Measurements from ENCODE around the gene CCDC17. TPM values are rescaled to one million over a fixed set of nuclear protein-coding genes. Genes with fewer than 3 reads are reported as not detected.

The CCDC17 gene
- total and polyA plus RNA-seq, 4 experiments from 2014 or later, result 0.25 to 8.3 (median 7.6) TPM; not detected in 1

DNA sequence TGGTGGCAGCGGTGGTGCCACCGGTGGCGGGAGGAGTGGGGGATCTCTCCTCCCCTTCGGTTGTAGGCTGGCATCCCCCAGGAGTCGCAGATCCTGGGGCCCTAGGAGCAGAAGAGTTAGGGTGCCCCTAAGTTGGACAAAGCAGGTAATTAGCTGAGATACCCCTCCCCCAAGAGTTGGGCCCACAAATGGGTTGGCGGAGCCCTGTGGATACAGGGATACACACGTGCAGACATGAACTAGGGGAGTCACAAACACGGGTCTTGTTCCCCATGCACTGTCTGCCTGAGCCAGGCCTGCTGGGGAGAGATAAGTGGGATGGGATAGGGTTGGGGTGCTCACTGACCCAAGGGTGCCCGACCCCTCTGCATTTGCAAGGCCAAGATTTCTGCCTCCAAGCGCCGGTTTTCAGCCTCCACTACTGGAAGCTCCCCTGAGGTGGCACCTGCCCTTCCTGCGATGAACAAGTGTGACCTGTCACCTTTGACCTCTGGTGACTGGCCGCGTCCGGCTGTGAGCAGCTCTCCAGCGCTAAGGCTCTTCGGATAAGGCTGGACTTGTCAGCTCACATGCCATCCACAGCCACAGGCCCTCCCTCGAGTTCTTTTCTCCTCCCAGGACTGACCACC is 1.8 kb downstream of the CCDC17 start:
- Mint-ChIP-seq H3K9me3 (peaks cover 0 to under 1% (median 0%) of the 10 kb centered on the region in 8 donors), H3K4me1 (peaks cover 0 to 7% (median 2%) of the 10 kb centered on the region in 4 donors), H3K36me3 (peaks cover 24 to 53% of the 10 kb centered on the region in 2 donors), H3K27ac (peak overlapping the region in 1 of 7 donors; percentile 81), H3K27me3 (no peaks in the 10 kb centered on the region), H3K4me3 (no peak overlapping the region)
- peaks cover 18% of the 10 kb centered on the region for H3K36me3 ChIP-seq (ENCODE audit: insufficient read depth, low read length)
- H3K27ac ChIP-seq (ENCODE audit: low read depth, low read length), result no peak overlapping the region
- no peaks in the 10 kb centered on the region for H3K4me1 ChIP-seq (ENCODE audit: insufficient read depth, low read length)
- intact Hi-C loops (cut with micrococcal nuclease), result no loop called here
- no peak overlapping the region for H3K4me3 ChIP-seq (ENCODE audit: low read length in 2 of 2)
- no peaks in the 10 kb centered on the region for H3K27me3 ChIP-seq (ENCODE audit: insufficient read depth, low read length)
- CTCF ChIA-PET (ENCODE audit: partially characterized antibody), result interaction anchor here (1.5 kb wide), 1 partner anchor 10 kb away, joined by 3 read pairs; no protein-coding TSS in a partner anchor
- POLR2A ChIA-PET (ENCODE audit: partially characterized antibody), result no interaction called here
- no peak for DNase-seq
- H3K9me3 ChIP-seq (ENCODE audit: control insufficient read depth in 1 of 2, low read length in 2 of 2), result no peaks in the 10 kb centered on the region

DNA sequence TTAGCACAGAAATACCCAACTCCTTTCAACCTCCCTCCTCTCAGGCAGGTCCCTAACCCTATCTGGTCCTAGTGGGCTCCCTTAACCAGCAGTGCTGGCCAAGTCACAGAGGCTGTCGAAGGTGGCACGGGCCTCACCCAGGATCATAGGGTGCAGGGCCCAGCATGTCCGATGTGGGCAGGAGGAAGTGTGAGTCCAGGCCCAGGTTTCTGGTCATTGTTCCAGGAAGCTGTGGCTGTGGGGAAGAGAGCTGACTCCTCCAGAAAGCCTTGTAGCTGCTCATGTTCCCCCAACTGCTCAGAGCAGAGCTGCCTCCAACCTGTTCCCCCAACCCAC is 2.4 kb downstream of the CCDC17 start:
- H3K4me3 Mint-ChIP-seq, result no peak overlapping the region
- intact Hi-C loops (cut with micrococcal nuclease), result no loop called here
- Histone ChIP-seq H3K27ac (ENCODE audit: low read depth, low read length) (no peak overlapping the region), H3K36me3 (ENCODE audit: insufficient read depth, low read length) (peaks cover 22% of the 10 kb centered on the region), H3K27me3 (ENCODE audit: insufficient read depth, low read length) (no peaks in the 10 kb centered on the region), H3K4me3 (ENCODE audit: low read length in 2 of 2) (no peak overlapping the region), H3K4me1 (ENCODE audit: insufficient read depth, low read length) (no peaks in the 10 kb centered on the region), H3K9me3 (ENCODE audit: control insufficient read depth in 1 of 2, low read length in 2 of 2) (no peaks in the 10 kb centered on the region)
- no peaks in the 10 kb centered on the region for H3K27me3 Mint-ChIP-seq
- peak overlapping the region in 3 of 7 donors; percentile 12 to 81 (median 27) for H3K27ac Mint-ChIP-seq
- no peaks in the 10 kb centered on the region for H3K9me3 Mint-ChIP-seq
- ChIA-PET CTCF (ENCODE audit: partially characterized antibody) (interaction anchor here (1.5 kb wide), 1 partner anchor 10 kb away, joined by 3 read pairs; no protein-coding TSS in a partner anchor), POLR2A (ENCODE audit: partially characterized antibody) (no interaction called here)
- peaks cover 0 to 7% (median 2%) of the 10 kb centered on the region in 4 donors for H3K4me1 Mint-ChIP-seq
- peaks cover 27 to 56% of the 10 kb centered on the region in 2 donors for H3K36me3 Mint-ChIP-seq
- DNase-seq, result no peak

DNA sequence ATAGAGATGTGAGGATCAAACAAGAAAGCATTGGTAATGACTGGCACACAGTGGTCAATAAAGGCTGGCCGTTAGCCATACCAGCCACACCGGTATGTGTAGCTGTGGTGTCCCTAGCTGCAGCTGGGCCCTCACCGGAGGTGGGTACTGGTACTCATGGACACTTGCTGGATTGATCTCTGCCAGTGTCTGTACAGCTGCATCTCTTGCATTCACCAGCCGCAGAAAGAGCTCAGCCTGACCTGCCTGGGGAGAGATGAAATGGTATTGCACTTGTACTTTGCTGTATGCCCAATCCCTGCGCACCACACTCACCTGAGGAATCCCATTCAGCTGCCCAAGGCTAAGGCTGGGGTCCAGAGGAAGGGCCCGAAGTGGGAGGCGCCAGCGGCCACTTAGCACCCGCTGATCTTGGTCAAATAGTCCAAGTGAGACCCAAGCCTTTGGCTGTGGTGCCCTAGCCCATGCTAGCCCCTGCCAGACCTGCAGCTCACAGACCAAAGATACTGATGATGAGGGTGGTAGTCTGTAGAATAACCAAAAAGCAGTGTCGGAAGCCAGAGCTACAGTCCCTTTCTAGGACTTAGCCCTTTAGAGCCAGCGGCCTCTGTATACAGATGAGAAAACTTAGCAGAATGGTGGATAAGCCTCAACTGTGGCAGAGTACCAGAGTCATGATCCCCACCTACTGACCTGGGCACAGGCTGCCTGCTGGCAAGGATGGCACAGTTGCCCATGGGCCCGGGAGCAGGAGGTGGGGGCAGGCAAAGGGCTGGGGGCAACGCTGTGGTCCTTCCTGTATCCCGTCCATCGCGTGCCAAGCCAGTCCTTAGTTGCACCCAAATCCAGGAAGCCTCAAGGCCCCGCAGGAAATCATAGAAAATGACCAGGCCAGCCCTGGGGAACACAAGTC is 3.0 kb downstream of the CCDC17 start:
- Mint-ChIP-seq H3K4me3 (no peak overlapping the region), H3K27ac (peak overlapping the region; percentile 21 to 81 (median 70)), H3K36me3 (peaks cover 33 to 61% of the 10 kb centered on the region in 2 donors), H3K27me3 (no peaks in the 10 kb centered on the region), H3K4me1 (peaks cover 0 to 7% (median 2%) of the 10 kb centered on the region in 4 donors), H3K9me3 (no peaks in the 10 kb centered on the region)
- Histone ChIP-seq H3K9me3 (ENCODE audit: control insufficient read depth in 1 of 2, low read length in 2 of 2) (no peaks in the 10 kb centered on the region), H3K36me3 (ENCODE audit: insufficient read depth, low read length) (peaks cover 28% of the 10 kb centered on the region), H3K4me1 (ENCODE audit: insufficient read depth, low read length) (no peaks in the 10 kb centered on the region), H3K27ac (ENCODE audit: low read depth, low read length) (no peak overlapping the region), H3K27me3 (ENCODE audit: insufficient read depth, low read length) (no peaks in the 10 kb centered on the region), H3K4me3 (ENCODE audit: low read length in 2 of 2) (no peak overlapping the region)
- intact Hi-C loops (cut with micrococcal nuclease), result no loop called here
- POLR2A ChIA-PET (ENCODE audit: partially characterized antibody), result interaction anchor here (1.0 kb wide), 1 partner anchor 37 kb away, joined by 3 read pairs; the partner anchor contains the start of gene NASP
- CTCF ChIA-PET (ENCODE audit: partially characterized antibody), result interaction anchor here (1.5 kb wide), 1 partner anchor 9 kb away, joined by 3 read pairs; no protein-coding TSS in a partner anchor
- DNase-seq, result no peak

DNA sequence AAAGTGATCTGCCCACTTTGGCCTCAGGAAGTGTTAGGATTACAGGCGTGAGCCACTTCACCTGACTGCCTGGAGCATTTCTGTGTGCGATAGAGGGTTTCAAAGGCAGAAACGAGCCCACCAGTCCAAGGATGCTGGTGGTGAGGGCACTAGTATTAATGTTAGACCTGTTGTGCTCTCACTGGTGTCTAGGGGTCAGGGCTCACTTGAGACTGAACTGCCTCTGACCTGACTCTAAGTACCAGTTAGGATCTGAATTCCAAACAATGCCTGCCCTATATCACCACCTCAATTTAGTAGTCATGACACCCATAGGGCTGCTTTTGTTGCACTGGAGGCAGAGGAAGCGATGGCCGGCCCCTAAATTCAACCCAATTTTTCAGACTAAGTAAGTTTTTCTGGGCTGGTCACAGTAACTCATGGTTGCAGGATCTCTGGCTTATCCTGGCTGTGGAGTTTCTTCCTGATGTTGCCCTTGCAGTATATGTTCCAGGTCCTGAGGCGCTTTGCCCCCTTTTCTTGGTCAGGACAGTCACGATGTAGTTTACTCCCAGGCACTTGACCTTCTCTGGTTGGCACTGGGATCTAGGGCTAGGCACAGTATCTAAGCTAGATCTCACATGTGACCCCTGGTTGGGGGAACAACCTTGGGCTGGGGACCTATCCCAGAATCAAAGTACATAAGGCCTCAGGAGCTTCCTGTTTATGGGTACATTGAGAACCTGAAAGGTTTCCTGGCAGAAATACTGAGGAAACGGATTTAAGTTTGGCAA is 4.5 kb downstream of the CCDC17 start:
- Mint-ChIP-seq H3K4me3 (no peak overlapping the region), H3K4me1 (peaks cover 0 to 7% (median 2%) of the 10 kb centered on the region in 4 donors), H3K27ac (peak overlapping the region; percentile 8 to 78 (median 73)), H3K9me3 (no peaks in the 10 kb centered on the region), H3K27me3 (no peaks in the 10 kb centered on the region), H3K36me3 (peaks cover 36 to 68% of the 10 kb centered on the region in 2 donors)
- intact Hi-C loops (cut with micrococcal nuclease), result no loop called here
- H3K4me1 ChIP-seq (ENCODE audit: insufficient read depth, low read length), result no peaks in the 10 kb centered on the region
- CTCF ChIA-PET (ENCODE audit: partially characterized antibody), result no interaction called here
- no peak for DNase-seq
- H3K9me3 ChIP-seq (ENCODE audit: control insufficient read depth in 1 of 2, low read length in 2 of 2), result no peaks in the 10 kb centered on the region
- no peak overlapping the region for H3K4me3 ChIP-seq (ENCODE audit: low read length in 2 of 2)
- no peak overlapping the region for H3K27ac ChIP-seq (ENCODE audit: low read depth, low read length)
- H3K36me3 ChIP-seq (ENCODE audit: insufficient read depth, low read length), result peaks cover 41% of the 10 kb centered on the region
- no peaks in the 10 kb centered on the region for H3K27me3 ChIP-seq (ENCODE audit: insufficient read depth, low read length)
- POLR2A ChIA-PET (ENCODE audit: partially characterized antibody), result no interaction called here

DNA sequence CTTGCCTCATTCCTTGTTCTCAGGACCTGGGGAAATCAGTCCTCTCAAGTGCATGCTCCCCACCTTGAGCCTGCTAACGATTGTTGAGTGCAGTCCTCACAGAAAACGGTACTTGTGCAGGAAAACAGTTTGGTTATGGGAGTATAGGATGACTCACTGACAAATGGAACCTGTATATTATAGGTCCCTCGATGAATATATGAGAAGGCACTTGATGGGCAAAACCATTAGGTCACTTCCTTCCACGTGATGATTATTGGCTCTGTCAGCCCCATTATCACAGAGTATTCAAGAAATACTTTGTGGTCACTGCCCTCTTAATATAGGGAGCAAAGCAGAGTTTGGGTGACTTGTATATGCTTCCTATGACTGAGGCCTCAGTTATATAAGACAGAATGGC is 6.2 kb downstream of the CCDC17 start:
- no peaks in the 10 kb centered on the region for H3K27me3 ChIP-seq (ENCODE audit: insufficient read depth, low read length)
- ChIA-PET CTCF (ENCODE audit: partially characterized antibody) (no interaction called here), POLR2A (ENCODE audit: partially characterized antibody) (no interaction called here)
- H3K27me3 Mint-ChIP-seq, result no peaks in the 10 kb centered on the region
- H3K9me3 Mint-ChIP-seq, result no peaks in the 10 kb centered on the region
- no peak overlapping the region for H3K4me3 ChIP-seq (ENCODE audit: low read length in 2 of 2)
- H3K27ac Mint-ChIP-seq, result peak overlapping the region in 2 of 7 donors; percentile 12 to 81
- H3K36me3 ChIP-seq (ENCODE audit: insufficient read depth, low read length), result peaks cover 57% of the 10 kb centered on the region
- peaks cover 0 to 7% (median 2%) of the 10 kb centered on the region in 4 donors for H3K4me1 Mint-ChIP-seq
- H3K4me3 Mint-ChIP-seq, result no peak overlapping the region
- intact Hi-C loops (cut with micrococcal nuclease), result no loop called here
- H3K4me1 ChIP-seq (ENCODE audit: insufficient read depth, low read length), result no peaks in the 10 kb centered on the region
- H3K9me3 ChIP-seq (ENCODE audit: control insufficient read depth in 1 of 2, low read length in 2 of 2), result no peaks in the 10 kb centered on the region
- H3K36me3 Mint-ChIP-seq, result peaks cover 32 to 71% of the 10 kb centered on the region in 2 donors
- no peak for DNase-seq
- no peak overlapping the region for H3K27ac ChIP-seq (ENCODE audit: low read depth, low read length)

DNA sequence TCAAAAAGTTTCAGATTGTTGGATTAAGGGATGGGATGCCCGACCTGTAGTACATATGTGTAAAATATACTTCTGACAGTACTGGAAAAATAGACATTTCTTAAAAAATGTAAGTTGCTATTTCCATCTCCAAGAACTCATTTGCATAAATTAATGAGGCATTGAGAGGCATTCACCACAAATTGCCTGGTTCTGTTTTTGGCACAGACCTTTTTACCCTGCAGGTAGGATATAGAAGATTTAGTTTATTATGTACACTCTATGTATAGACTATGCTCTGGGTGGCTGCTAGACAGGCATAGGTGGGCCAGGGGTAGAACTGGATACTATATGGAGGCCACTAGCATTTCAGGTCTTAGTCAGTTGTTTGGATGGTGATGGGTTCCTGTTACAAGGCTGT is 8.0 kb downstream of the CCDC17 start:
- Histone ChIP-seq H3K27me3 (ENCODE audit: insufficient read depth, low read length) (no peaks in the 10 kb centered on the region), H3K4me3 (ENCODE audit: low read length in 2 of 2) (no peak overlapping the region), H3K4me1 (ENCODE audit: insufficient read depth, low read length) (no peaks in the 10 kb centered on the region), H3K9me3 (ENCODE audit: control insufficient read depth in 1 of 2, low read length in 2 of 2) (no peaks in the 10 kb centered on the region), H3K36me3 (ENCODE audit: insufficient read depth, low read length) (peaks cover 60% of the 10 kb centered on the region), H3K27ac (ENCODE audit: low read depth, low read length) (no peak overlapping the region)
- peaks cover 0 to 7% (median 2%) of the 10 kb centered on the region in 4 donors for H3K4me1 Mint-ChIP-seq
- peaks cover 36 to 78% of the 10 kb centered on the region in 2 donors for H3K36me3 Mint-ChIP-seq
- POLR2A ChIA-PET (ENCODE audit: partially characterized antibody), result no interaction called here
- intact Hi-C loops (cut with micrococcal nuclease), result no loop called here
- no peak for DNase-seq
- CTCF ChIA-PET (ENCODE audit: partially characterized antibody), result no interaction called here
- no peaks in the 10 kb centered on the region for H3K27me3 Mint-ChIP-seq
- H3K9me3 Mint-ChIP-seq, result no peaks in the 10 kb centered on the region
- no peak overlapping the region for H3K4me3 Mint-ChIP-seq
- H3K27ac Mint-ChIP-seq, result peak overlapping the region in 2 of 7 donors; percentile 3 to 44

All from CD4-positive, alpha-beta memory T cell (primary cell).